PFSK-1 (cell line): ENCODE results near the gene WDR1.

Source experiments
- POLR2AphosphoS5 ChIP-seq: IDR thresholded peaks from 2 replicates; pipeline ENCODE4 v1.6.1; 2012; ENCODE audit warnings: low read depth, mild to moderate bottlenecking, control low read depth, low read length, moderate library complexity
- TAF1 ChIP-seq: IDR thresholded peaks from 2 replicates; pipeline ENCODE4 v1.6.1; 2012; ENCODE audit warnings: low read length, control low read depth, borderline replicate concordance; ENCODE audit not compliant: insufficient read depth
- TF ChIP-seq, protein P1 (sequence below), 2 experiments: IDR thresholded peaks; 2 replicates each; pipeline versions ENCODE4 v1.6.1 to v1.8.0; 2011 to 2012; ENCODE audit warnings: low read depth in 2 of 2, low read length in 2 of 2, control low read depth in 1 of 2, inconsistent platforms in 1 of 2, mild to moderate bottlenecking in 1 of 2, moderate library complexity in 1 of 2; ENCODE audit not compliant: insufficient read depth in 1 of 2

DNA sequence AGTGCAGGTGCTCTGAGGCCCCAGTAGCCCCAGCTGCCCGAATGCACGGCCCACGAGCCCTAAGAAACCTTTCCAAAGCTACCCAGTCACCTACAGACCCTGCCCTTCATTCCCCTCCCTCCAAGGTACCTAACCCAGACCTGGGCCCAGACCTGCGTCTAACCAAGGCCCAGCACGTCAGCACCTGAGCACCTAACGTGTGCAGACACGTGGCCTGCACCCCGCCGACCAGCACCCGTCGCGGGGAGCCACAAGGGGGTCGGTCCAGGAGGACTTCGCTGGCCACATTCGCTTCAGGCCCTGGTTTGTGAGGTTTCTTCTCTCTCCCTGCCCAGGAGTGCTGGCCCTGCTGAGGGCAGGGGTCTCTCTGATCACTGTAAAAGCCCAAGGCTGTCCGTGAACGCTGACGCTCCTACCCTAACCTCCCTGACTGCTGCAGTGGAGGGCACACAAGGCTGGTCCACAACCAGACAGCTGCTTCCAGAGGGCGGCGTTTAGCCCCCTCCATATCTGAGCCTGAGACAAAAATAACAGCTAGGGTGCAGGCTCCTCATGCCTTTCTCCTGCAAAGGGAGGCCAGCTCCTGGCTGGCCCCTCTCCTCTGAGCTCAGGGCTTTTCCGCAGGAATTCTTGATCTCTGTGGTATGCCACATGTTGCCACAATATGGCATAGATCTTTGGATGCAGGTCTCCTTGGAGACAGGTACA lies 31.8 kb downstream of the WDR1 start:
- TF ChIP-seq TAF1 (no peak), POLR2AphosphoS5 (no peak)
- TF ChIP-seq, protein P1, sequence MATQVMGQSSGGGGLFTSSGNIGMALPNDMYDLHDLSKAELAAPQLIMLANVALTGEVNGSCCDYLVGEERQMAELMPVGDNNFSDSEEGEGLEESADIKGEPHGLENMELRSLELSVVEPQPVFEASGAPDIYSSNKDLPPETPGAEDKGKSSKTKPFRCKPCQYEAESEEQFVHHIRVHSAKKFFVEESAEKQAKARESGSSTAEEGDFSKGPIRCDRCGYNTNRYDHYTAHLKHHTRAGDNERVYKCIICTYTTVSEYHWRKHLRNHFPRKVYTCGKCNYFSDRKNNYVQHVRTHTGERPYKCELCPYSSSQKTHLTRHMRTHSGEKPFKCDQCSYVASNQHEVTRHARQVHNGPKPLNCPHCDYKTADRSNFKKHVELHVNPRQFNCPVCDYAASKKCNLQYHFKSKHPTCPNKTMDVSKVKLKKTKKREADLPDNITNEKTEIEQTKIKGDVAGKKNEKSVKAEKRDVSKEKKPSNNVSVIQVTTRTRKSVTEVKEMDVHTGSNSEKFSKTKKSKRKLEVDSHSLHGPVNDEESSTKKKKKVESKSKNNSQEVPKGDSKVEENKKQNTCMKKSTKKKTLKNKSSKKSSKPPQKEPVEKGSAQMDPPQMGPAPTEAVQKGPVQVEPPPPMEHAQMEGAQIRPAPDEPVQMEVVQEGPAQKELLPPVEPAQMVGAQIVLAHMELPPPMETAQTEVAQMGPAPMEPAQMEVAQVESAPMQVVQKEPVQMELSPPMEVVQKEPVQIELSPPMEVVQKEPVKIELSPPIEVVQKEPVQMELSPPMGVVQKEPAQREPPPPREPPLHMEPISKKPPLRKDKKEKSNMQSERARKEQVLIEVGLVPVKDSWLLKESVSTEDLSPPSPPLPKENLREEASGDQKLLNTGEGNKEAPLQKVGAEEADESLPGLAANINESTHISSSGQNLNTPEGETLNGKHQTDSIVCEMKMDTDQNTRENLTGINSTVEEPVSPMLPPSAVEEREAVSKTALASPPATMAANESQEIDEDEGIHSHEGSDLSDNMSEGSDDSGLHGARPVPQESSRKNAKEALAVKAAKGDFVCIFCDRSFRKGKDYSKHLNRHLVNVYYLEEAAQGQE (IDR thresholded peaks at IDR 0.05; ENCODE audit: insufficient read depth in 1 of 2, low read depth in 2 of 2, low read length in 2 of 2), result no peak
